Mesendoderm (in vitro differentiated cells): ENCODE data around the gene DIP2B.

Experiments
- DNase-seq: peaks from one replicate; pipeline ENCODE4 v3.0.0; 2013
- H2AK5ac ChIP-seq: 2 replicates; pipeline ENCODE4 v1.6.1; 2013; ENCODE audit warnings: low read length, inconsistent platforms
- H2BK120ac ChIP-seq: 2 replicates; pipeline ENCODE4 v1.6.1; 2013; ENCODE audit warnings: low read depth, mild to moderate bottlenecking, low read length, moderate library complexity, mixed read lengths
- H2BK15ac ChIP-seq: replicated peaks from 2 replicates; pipeline ENCODE4 v1.6.1; 2013; ENCODE audit warnings: low read depth, mild to moderate bottlenecking, moderate library complexity
- H2BK5ac ChIP-seq: 2 replicates; pipeline ENCODE4 v1.6.1; 2013; ENCODE audit warnings: low read length, inconsistent platforms
- H3K18ac ChIP-seq: 2 replicates; pipeline ENCODE4 v1.6.1; 2013; ENCODE audit warnings: mild to moderate bottlenecking, low read length, mixed read lengths
- H3K23ac ChIP-seq: one replicate; pipeline ENCODE4 v1.6.1; 2013; ENCODE audit warnings: low read length
- H3K27ac ChIP-seq: 2 replicates; pipeline ENCODE4 v1.5.1; 2013; ENCODE audit warnings: low read depth, mild to moderate bottlenecking, inconsistent platforms, low read length, moderate library complexity
- H3K27me3 ChIP-seq: 2 replicates; pipeline ENCODE4 v1.6.1; 2013; ENCODE audit warnings: low read length, control low read depth, mild to moderate bottlenecking, inconsistent platforms; ENCODE audit not compliant: insufficient read depth, poor library complexity
- H3K36me3 ChIP-seq: 2 replicates; pipeline ENCODE4 v1.6.1; 2013; ENCODE audit warnings: low read length, inconsistent platforms; ENCODE audit not compliant: control insufficient read depth, insufficient read depth
- H3K4ac ChIP-seq: one replicate; pipeline ENCODE4 v1.6.1; 2013; ENCODE audit warnings: low read depth, mild to moderate bottlenecking, low read length, moderate library complexity
- H3K4me1 ChIP-seq: 2 replicates; pipeline ENCODE4 v1.6.1; 2013; ENCODE audit warnings: low read depth, low read length, inconsistent platforms; ENCODE audit not compliant: control insufficient read depth
- H3K4me2 ChIP-seq: 2 replicates; pipeline ENCODE4 v1.6.1; 2013; ENCODE audit warnings: low read length
- H3K4me3 ChIP-seq: 2 replicates; pipeline ENCODE4 v1.5.1; 2013; ENCODE audit warnings: mild to moderate bottlenecking, low read length
- H3K56ac ChIP-seq: one replicate; pipeline ENCODE4 v1.6.1; 2013; ENCODE audit warnings: low read length
- H3K79me1 ChIP-seq: 2 replicates; pipeline ENCODE4 v1.6.1; 2013; ENCODE audit warnings: low read length, inconsistent platforms
- H3K79me2 ChIP-seq: 2 replicates; pipeline ENCODE4 v1.6.1; 2013; ENCODE audit warnings: mild to moderate bottlenecking, low read length; ENCODE audit not compliant: control insufficient read depth, insufficient read depth
- H3K9ac ChIP-seq: 2 replicates; pipeline ENCODE4 v1.6.1; 2013; ENCODE audit warnings: low read length, inconsistent platforms
- H4K5ac ChIP-seq: one replicate; pipeline ENCODE4 v1.6.1; 2013; ENCODE audit warnings: low read length
- H4K8ac ChIP-seq: one replicate; pipeline ENCODE4 v1.6.1; 2013; ENCODE audit warnings: low read depth, mild to moderate bottlenecking, control low read depth, low read length, moderate library complexity
- WGBS: extraction: QIAGEN DNeasy Blood & Tissue Kit; methylation state at CpG from one replicate; pipeline ENCODE4 v1.1.7; 2013; ENCODE audit warnings: low lambda C conversion rate, missing lambda C conversion rate; ENCODE audit not compliant: insufficient coverage; ENCODE audit errors: extremely low coverage; 5-methylcytosine and 5-hydroxymethylcytosine counted together

The DIP2B gene

GRCh38 chr12:50747817-50748216, 243.0 kb downstream of the DIP2B start:
- H3K79me1 ChIP-seq: no peaks in the 10 kb centered on the region
- H3K4me3 ChIP-seq: no peak overlapping the region
- H4K8ac ChIP-seq: no peak overlapping the region
- no CpG with 5 or more reads among the region's 1 CpG for WGBS
- no peak overlapping the region for H3K9ac ChIP-seq
- H3K27me3 ChIP-seq: no peaks in the 10 kb centered on the region
- H3K18ac ChIP-seq: no peak overlapping the region
- H3K4ac ChIP-seq: peak overlapping the region; percentile 7
- peak; percentile 94 for DNase-seq
- H3K4me2 ChIP-seq: no peak overlapping the region
- no peaks in the 10 kb centered on the region for H3K79me2 ChIP-seq
- H3K36me3 ChIP-seq: no peaks in the 10 kb centered on the region
- H3K27ac ChIP-seq: no peak overlapping the region
- no peak overlapping the region for H2AK5ac ChIP-seq
- H2BK5ac ChIP-seq: peak overlapping the region; percentile 12
- H2BK120ac ChIP-seq: no peak overlapping the region
- no peak overlapping the region for H2BK15ac ChIP-seq
- H3K56ac ChIP-seq: no peak overlapping the region
- no peak overlapping the region for H4K5ac ChIP-seq
- no peak overlapping the region for H3K23ac ChIP-seq
- H3K4me1 ChIP-seq: no peaks in the 10 kb centered on the region

- H3K4me2 ChIP-seq: no peak overlapping the region
- no peak overlapping the region for H3K23ac ChIP-seq
- no peak overlapping the region for H3K4me3 ChIP-seq
- H3K36me3 ChIP-seq: no peaks in the 10 kb centered on the region
- no peaks in the 10 kb centered on the region for H3K27me3 ChIP-seq
- H4K8ac ChIP-seq: no peak overlapping the region
- peak overlapping the region; percentile 60 for H3K27ac ChIP-seq
- no peak overlapping the region for H3K18ac ChIP-seq
- H3K4ac ChIP-seq: no peak overlapping the region
- H3K79me1 ChIP-seq: no peaks in the 10 kb centered on the region
- H2BK15ac ChIP-seq: no peak overlapping the region
- H2AK5ac ChIP-seq: no peak overlapping the region
- no CpG with 5 or more reads among the region's 2 CpGs for WGBS
- no peak overlapping the region for H3K9ac ChIP-seq
- H3K4me1 ChIP-seq: no peaks in the 10 kb centered on the region
- H3K79me2 ChIP-seq: no peaks in the 10 kb centered on the region
- no peak overlapping the region for H2BK120ac ChIP-seq
- H3K56ac ChIP-seq: peak overlapping the region; percentile 26
- no peak overlapping the region for H4K5ac ChIP-seq
- H2BK5ac ChIP-seq: no peak overlapping the region
- DNase-seq: peak; percentile 84
These were observed 244.7 kb downstream of the DIP2B start for GRCh38 chr12:50749459-50749882.

GRCh38 chr12:50750366-50750765, 245.6 kb downstream of the DIP2B start:
- no peak for DNase-seq
- no peak overlapping the region for H3K27ac ChIP-seq
- no peak overlapping the region for H4K5ac ChIP-seq

GRCh38 chr12:50751948-50752721, 247.3 kb downstream of the DIP2B start:
- no peak overlapping the region for H2BK120ac ChIP-seq
- no peaks in the 10 kb centered on the region for H3K79me2 ChIP-seq
- no peaks in the 10 kb centered on the region for H3K79me1 ChIP-seq
- no peak overlapping the region for H2AK5ac ChIP-seq
- no peak for DNase-seq
- H3K36me3 ChIP-seq: no peaks in the 10 kb centered on the region
- H4K5ac ChIP-seq: no peak overlapping the region
- no peak overlapping the region for H2BK5ac ChIP-seq
- no peak overlapping the region for H3K4me3 ChIP-seq
- no peak overlapping the region for H3K56ac ChIP-seq
- no peak overlapping the region for H3K4me2 ChIP-seq
- H2BK15ac ChIP-seq: no peak overlapping the region
- H4K8ac ChIP-seq: no peak overlapping the region
- WGBS: no CpG with 5 or more reads among the region's 6 CpGs
- no peak overlapping the region for H3K4ac ChIP-seq
- no peak overlapping the region for H3K27ac ChIP-seq
- no peaks in the 10 kb centered on the region for H3K4me1 ChIP-seq
- no peak overlapping the region for H3K23ac ChIP-seq
- H3K9ac ChIP-seq: no peak overlapping the region
- H3K18ac ChIP-seq: no peak overlapping the region
- H3K27me3 ChIP-seq: no peaks in the 10 kb centered on the region

More at GRCh38 chr12:50750366-50750765, 245.6 kb downstream of the DIP2B start:
- Histone ChIP-seq H3K4me1 (no peaks in the 10 kb centered on the region), H3K4me2 (no peak overlapping the region), H3K4ac (no peak overlapping the region), H3K23ac (no peak overlapping the region), H3K4me3 (no peak overlapping the region), H3K36me3 (no peaks in the 10 kb centered on the region), H3K9ac (no peak overlapping the region), H3K79me1 (no peaks in the 10 kb centered on the region), H2AK5ac (no peak overlapping the region), H2BK5ac (no peak overlapping the region), H2BK15ac (no peak overlapping the region), H4K8ac (no peak overlapping the region), H3K56ac (no peak overlapping the region), H3K18ac (no peak overlapping the region), H3K27me3 (no peaks in the 10 kb centered on the region), H3K79me2 (no peaks in the 10 kb centered on the region), H2BK120ac (no peak overlapping the region)
- WGBS: no CpG with 5 or more reads among the region's 4 CpGs

- Histone ChIP-seq H3K27me3 (no peaks in the 10 kb centered on the region), H3K27ac (no peak overlapping the region), H3K36me3 (no peaks in the 10 kb centered on the region), H3K23ac (no peak overlapping the region), H3K79me1 (no peaks in the 10 kb centered on the region), H3K4me1 (no peaks in the 10 kb centered on the region), H2BK5ac (no peak overlapping the region), H3K56ac (no peak overlapping the region), H3K4me3 (no peak overlapping the region), H3K4me2 (no peak overlapping the region), H2AK5ac (no peak overlapping the region), H3K18ac (no peak overlapping the region), H3K4ac (no peak overlapping the region), H2BK120ac (no peak overlapping the region), H3K79me2 (no peaks in the 10 kb centered on the region), H4K8ac (no peak overlapping the region), H2BK15ac (no peak overlapping the region), H4K5ac (no peak overlapping the region), H3K9ac (no peak overlapping the region)
- no peak for DNase-seq
- WGBS: no CpG with 5 or more reads among the region's 5 CpGs
These were observed 248.5 kb downstream of the DIP2B start for GRCh38 chr12:50753232-50753769.
